SK-N-SH (cell line): ENCODE results near the gene F7. TPM values are rescaled to one million over a fixed set of nuclear protein-coding genes. Genes with fewer than 3 reads are reported as not detected.

Experiments
- CTCF ChIA-PET: fragments of 300-600, 350-600 bp; formaldehyde crosslinking; extraction: SDS; loops from one replicate; lab custom pipeline; 2021; lab: Yijun Ruan, JAX
- POLR2A ChIA-PET: fragments of 350-600 bp; sonication (Branson Sonifier 250); formaldehyde crosslinking; extraction: SDS; loops from one replicate; lab custom pipeline; 2020; ENCODE audit warnings: antibody characterized with exemption, inconsistent platforms; lab: Yijun Ruan, JAX
- DNase-seq: peaks from one replicate; pipeline ENCODE4 v3.0.0; 2012
- H2AFZ ChIP-seq: fragments of 200-600 bp; sonication (generic); 2 replicates; pipeline ENCODE4 v1.8.1; 2016; ENCODE audit warnings: antibody characterized with exemption, mild to moderate bottlenecking, low read depth
- H3F3A ChIP-seq: fragments of 200-600 bp; sonication (generic); replicated peaks from 2 replicates; pipeline ENCODE3; 2016; ENCODE audit warnings: antibody characterized with exemption, mild to moderate bottlenecking; ENCODE audit not compliant: insufficient read depth
- H3K27ac ChIP-seq, 2 experiments: fragments of 200-500 bp in 1 of 2; fragments of 200-600 bp in 1 of 2; sonication (Bioruptor generic) in 1 of 2; sonication (generic), shearing (Covaris generic) in 1 of 2; 2 replicates each; pipeline versions ENCODE4 v1.5.1 to v1.6.1; 2014 to 2016; ENCODE audit warnings: low read depth in 2 of 2, inconsistent platforms in 1 of 2, low read length in 1 of 2, mild to moderate bottlenecking in 1 of 2, mixed read lengths in 1 of 2
- H3K27me3 ChIP-seq: fragments of 200-600 bp; sonication (generic), shearing (Covaris generic); 2 replicates; pipeline ENCODE4 v1.6.1; 2016; ENCODE audit warnings: mixed run types; ENCODE audit not compliant: insufficient read depth
- H3K36me3 ChIP-seq, 2 experiments: fragments of 200-500 bp in 1 of 2; fragments of 200-600 bp in 1 of 2; sonication (Bioruptor generic) in 1 of 2; sonication (generic) in 1 of 2; replicated peaks in 1 of 2; 2 replicates each; pipeline versions ENCODE3 to v1.5.1; 2014 to 2016; ENCODE audit warnings: low read length in 1 of 2, mild to moderate bottlenecking in 1 of 2; ENCODE audit not compliant: insufficient read depth in 2 of 2, control insufficient read depth in 1 of 2
- H3K4me1 ChIP-seq, 2 experiments: fragments of 200-500 bp in 1 of 2; fragments of 200-600 bp in 1 of 2; sonication (Bioruptor generic) in 1 of 2; sonication (generic), shearing (Covaris generic) in 1 of 2; 2 replicates each; pipeline versions ENCODE4 v1.5.1 to v1.6.1; 2014 to 2016; ENCODE audit warnings: low read depth in 1 of 2, low read length in 1 of 2, mixed run types in 1 of 2; ENCODE audit not compliant: insufficient read depth in 2 of 2, control insufficient read depth in 1 of 2
- H3K4me2 ChIP-seq: fragments of 200-600 bp; sonication (generic), shearing (Covaris generic); 2 replicates; pipeline ENCODE4 v1.6.1; 2017; ENCODE audit warnings: mixed run types
- H3K4me3 ChIP-seq, 2 experiments: fragments of 200-500 bp in 1 of 2; fragments of 200-600 bp in 1 of 2; sonication (Bioruptor generic) in 1 of 2; sonication (generic), shearing (Covaris generic) in 1 of 2; 2 replicates each; pipeline versions ENCODE4 v1.5.1 to v1.8.1; 2014 to 2016; ENCODE audit warnings: low read depth in 2 of 2, inconsistent platforms in 1 of 2, low read length in 1 of 2, mild to moderate bottlenecking in 1 of 2, mixed read lengths in 1 of 2, moderate library complexity in 1 of 2
- H3K79me2 ChIP-seq: fragments of 200-600 bp; sonication (generic); 2 replicates; pipeline ENCODE4 v1.8.1; 2017; ENCODE audit warnings: mild to moderate bottlenecking; ENCODE audit not compliant: insufficient read depth
- H3K9ac ChIP-seq: fragments of 200-600 bp; sonication (generic); 2 replicates; pipeline ENCODE4 v1.6.1; 2017; ENCODE audit warnings: mixed run types
- H3K9me2 ChIP-seq: fragments of 200-600 bp; sonication (generic); 2 replicates; pipeline ENCODE4 v1.6.1; 2017; ENCODE audit warnings: mixed run types
- H3K9me3 ChIP-seq: fragments of 200-600 bp; sonication (generic); 2 replicates; pipeline ENCODE4 v1.6.1; 2017; ENCODE audit warnings: mixed run types, mild to moderate bottlenecking, moderate library complexity
- H4K20me1 ChIP-seq: fragments of 200-600 bp; sonication (generic); 2 replicates; pipeline ENCODE4 v1.6.1; 2017; ENCODE audit warnings: mild to moderate bottlenecking, mixed run types; ENCODE audit not compliant: insufficient read depth
- CTCF ChIP-seq: fragments of 200-600 bp; sonication (generic); IDR thresholded peaks from 2 replicates; pipeline ENCODE4 v1.6.1; 2017; ENCODE audit warnings: antibody characterized with exemption, mild to moderate bottlenecking, moderate library complexity
- ELF1 ChIP-seq: IDR thresholded peaks from 2 replicates; pipeline ENCODE4 v1.4.0; 2012
- IRF3 ChIP-seq: fragments of 150-350 bp; IDR thresholded peaks from 2 replicates; pipeline ENCODE4 v1.6.1; 2016; ENCODE audit warnings: mild to moderate bottlenecking, low read depth, low read length
- JUND ChIP-seq: IDR thresholded peaks from 2 replicates; pipeline ENCODE4 v1.4.0; 2012
- RXRA ChIP-seq: IDR thresholded peaks from 2 replicates; pipeline ENCODE4 v1.4.0; 2012; ENCODE audit warnings: low read depth, mild to moderate bottlenecking, borderline replicate concordance
- SMC3 ChIP-seq: IDR thresholded peaks from 2 replicates; pipeline ENCODE4 v1.6.1; 2012; ENCODE audit warnings: low read depth, low read length, improper control_type of control experiment
- WGBS: methylation state at CpG from one replicate; pipeline ENCODE4 v1.1.6; 2017; ENCODE audit warnings: low lambda C conversion rate; 5-methylcytosine and 5-hydroxymethylcytosine counted together
- polyA plus RNA-seq, 3 experiments: library from polyadenylated mRNA; depleted of rRNA; stranded (reverse); fragments of >200 nt; gene quantifications; 2 replicates each; pipeline ENCODE4 v1.2.3, GENCODE V29; 2012

Gene F7
- polyA plus RNA-seq, 1 of the 3 experiments (the other 2 are of a cell fraction) = not detected

- H3K27me3 ChIP-seq = no peaks in the 10 kb centered on the region
- H3K9ac ChIP-seq = no peak overlapping the region
- ChIA-PET POLR2A (no interaction called here), CTCF (interaction anchor here (0.9 to 1.3 kb wide), 2 partner anchors 15 to 84 kb away, joined by 3 read pairs; no protein-coding TSS in a partner anchor)
- TF ChIP-seq SMC3 = no peak
- TF ChIP-seq ELF1 = no peak
- TF ChIP-seq RXRA = no peak
- no peak for TF ChIP-seq IRF3
- DNase-seq = no peak
- no peak overlapping the region for H3K27ac ChIP-seq
- no peak overlapping the region for H3K4me2 ChIP-seq
- H3K9me3 ChIP-seq = no peaks in the 10 kb centered on the region
- H3K4me3 ChIP-seq = no peak overlapping the region
- H2AFZ ChIP-seq = no peak overlapping the region
- no peaks in the 10 kb centered on the region for H4K20me1 ChIP-seq
- WGBS = 72% methylated on average over 13 of the region's 24 CpGs
- no peaks in the 10 kb centered on the region for H3K9me2 ChIP-seq
- H3K4me1 ChIP-seq = peaks cover 0 to 4% of the 10 kb centered on the region in 2 experiments; a peak in 1 of 4 replicates
- no peaks in the 10 kb centered on the region for H3K79me2 ChIP-seq
- H3K36me3 ChIP-seq = no peaks in the 10 kb centered on the region
- no peaks in the 10 kb centered on the region for H3F3A ChIP-seq
Measured at GRCh38 chr13:113084943-113085540, 20.5 kb upstream of the F7 start.

GRCh38 chr13:113086031-113086750 lies 19.4 kb upstream of the F7 start:
- no peaks in the 10 kb centered on the region for H3F3A ChIP-seq
- H3K4me2 ChIP-seq = no peak overlapping the region
- 62% methylated on average over 22 of the region's 32 CpGs for WGBS
- H3K27me3 ChIP-seq = no peaks in the 10 kb centered on the region
- DNase-seq = no peak
- peaks cover 0 to under 1% of the 10 kb centered on the region in 2 experiments; a peak in 1 of 4 replicates for H3K4me1 ChIP-seq
- H4K20me1 ChIP-seq = no peaks in the 10 kb centered on the region
- TF ChIP-seq CTCF (peak; percentile 13; the same call in 1 of the 2 replicates), JUND (no peak)
- H2AFZ ChIP-seq = no peak overlapping the region
- ChIA-PET POLR2A (no interaction called here), CTCF (interaction anchor here (0.9 kb wide), 1 partner anchor 85 kb away, joined by 3 read pairs; no protein-coding TSS in a partner anchor)
- H3K9ac ChIP-seq = no peak overlapping the region
- H3K36me3 ChIP-seq = no peaks in the 10 kb centered on the region
- no peaks in the 10 kb centered on the region for H3K9me2 ChIP-seq
- H3K4me3 ChIP-seq = no peak overlapping the region
- H3K27ac ChIP-seq = no peak overlapping the region
- no peaks in the 10 kb centered on the region for H3K79me2 ChIP-seq
- no peaks in the 10 kb centered on the region for H3K9me3 ChIP-seq
